GM18508 (cell line): ENCODE measurements around the gene SYDE1.
"Not testable (repeated sequence)": the region's sequence is repeated elsewhere in the genome, so short reads cannot be mapped to it uniquely, and the experiment has no call there.

Experiments used
- ATAC-seq: cut with Tn5 transposase; IDR thresholded peaks from one replicate; pipeline ENCODE4 v1.9.1; 2021; ENCODE audit warnings: moderate number of reproducible peaks; ENCODE audit not compliant: insufficient read depth, unreplicated experiment

Gene SYDE1

GRCh38 chr19:15107061-15108010 is at the start of gene SYDE1:
Gene SYDE1, plus strand, starts transcription at chr19:15107401. Its CDS starts 33 bp downstream, at chr19:15107434.
- ATAC-seq: no peak

GRCh38 chr19:15062036-15062435 is 45.2 kb upstream of the SYDE1 start:
- no peak for ATAC-seq

DNA sequence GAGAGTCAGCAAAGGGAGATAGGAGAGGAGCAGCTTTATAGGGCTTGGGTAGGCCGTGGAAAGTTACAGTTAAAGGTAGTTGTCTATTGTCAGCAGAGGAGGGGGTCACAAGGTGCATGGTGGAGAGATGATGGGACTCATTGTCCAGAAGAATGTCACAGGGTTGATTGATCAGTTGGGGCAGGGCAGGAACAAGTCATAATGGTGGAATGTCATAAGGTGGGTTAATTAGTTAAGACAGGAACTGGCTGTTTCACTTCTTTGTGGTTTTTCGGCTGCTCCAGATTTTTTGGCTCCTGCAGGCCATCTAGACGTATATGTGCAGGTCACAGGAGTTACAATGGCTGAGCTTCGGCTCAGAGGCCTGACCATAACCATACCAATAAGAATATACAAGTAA is 36.8 kb upstream of the SYDE1 start:
- not testable (repeated sequence) for ATAC-seq

DNA sequence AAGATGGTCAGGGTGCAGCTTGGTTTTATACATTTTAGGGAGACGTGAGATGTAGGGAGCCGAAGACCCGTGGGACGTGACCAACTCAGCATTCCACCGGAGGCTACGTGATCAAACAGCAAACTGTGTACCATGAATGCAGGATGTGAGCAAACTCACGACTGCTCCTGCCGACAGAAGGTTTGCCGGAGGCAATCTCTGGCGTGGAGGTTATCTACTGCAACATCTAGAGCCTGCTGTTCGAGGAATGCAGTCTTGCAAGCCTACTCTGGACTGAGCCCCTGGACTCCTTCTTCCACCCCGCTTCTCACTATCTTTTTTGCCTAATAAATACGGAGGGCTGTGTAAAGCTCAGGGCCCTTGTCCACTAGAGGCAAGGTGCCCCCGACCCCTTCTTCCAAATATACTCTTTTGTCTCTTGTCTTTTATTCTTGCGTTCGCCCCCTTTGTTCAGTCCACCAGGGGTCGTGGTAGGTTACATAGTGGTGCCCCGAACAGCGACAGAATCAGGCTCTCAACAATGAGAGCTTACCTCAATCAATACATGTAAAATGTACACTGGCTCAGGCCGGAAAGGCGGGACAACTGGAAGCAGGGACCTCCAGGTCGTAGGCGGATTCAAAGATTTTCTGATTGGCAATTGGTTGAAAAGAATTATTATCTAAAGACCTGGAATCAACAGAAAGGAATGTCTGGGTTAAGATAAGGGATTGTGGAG is 34.1 kb upstream of the SYDE1 start:
- no peak for ATAC-seq

DNA sequence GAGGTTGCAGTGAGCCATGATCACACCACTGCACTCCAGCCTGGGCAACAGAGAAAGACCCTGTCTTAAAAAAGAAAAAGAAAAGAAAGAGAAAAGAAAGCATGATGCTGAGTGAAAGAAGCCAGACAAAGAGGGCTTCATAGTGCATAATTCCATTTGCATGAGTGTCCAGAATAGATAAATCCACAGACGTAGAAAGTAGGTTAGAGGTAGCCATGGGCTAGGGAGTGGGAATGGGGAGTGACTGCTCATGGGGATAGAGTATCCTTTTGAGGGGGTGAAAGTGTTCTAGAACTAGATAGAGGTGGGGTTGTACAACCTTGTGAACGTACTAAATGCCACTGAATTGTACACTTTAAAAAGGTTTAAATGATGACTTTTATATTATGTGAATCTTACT is 32.8 kb upstream of the SYDE1 start:
- no peak for ATAC-seq

DNA sequence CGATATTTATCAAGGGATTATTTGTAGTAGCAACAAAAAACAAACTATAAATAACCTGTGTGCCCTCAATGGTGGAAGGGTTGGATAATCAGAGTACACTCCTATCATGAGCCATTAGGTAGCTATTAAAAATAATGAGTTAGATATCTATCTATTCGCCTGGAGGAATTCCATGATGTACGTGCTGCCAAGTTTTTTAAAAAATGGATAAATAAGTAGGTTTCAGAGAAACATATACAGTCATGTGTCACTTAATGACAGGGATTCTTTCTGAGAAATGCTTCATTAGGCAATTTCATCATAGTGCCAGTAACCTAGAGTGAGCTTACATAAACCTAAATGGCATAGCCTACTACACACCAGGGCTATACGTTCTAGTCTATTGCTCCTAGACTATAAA is 31.4 kb upstream of the SYDE1 start:
- no peak for ATAC-seq

DNA sequence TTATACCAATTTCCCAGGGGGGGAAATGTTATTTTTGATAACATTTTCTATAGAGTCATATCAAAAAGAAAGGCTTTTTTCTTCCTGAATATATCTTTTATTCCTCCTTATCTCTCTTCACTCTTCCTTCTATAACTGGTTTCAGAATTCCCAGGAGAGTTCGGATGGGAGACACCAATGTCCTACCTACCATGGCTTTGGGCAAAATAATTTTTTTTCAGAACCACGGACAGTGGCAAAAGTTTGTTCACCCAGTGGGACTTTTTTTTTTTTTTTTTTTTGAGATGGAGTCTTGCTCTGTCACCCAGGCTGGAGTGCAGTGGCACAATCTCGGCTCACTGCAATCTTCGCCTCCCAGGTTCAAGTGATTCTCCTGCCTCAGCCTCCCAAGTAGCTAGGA is 27.2 kb upstream of the SYDE1 start:
- not testable (repeated sequence) for ATAC-seq

DNA sequence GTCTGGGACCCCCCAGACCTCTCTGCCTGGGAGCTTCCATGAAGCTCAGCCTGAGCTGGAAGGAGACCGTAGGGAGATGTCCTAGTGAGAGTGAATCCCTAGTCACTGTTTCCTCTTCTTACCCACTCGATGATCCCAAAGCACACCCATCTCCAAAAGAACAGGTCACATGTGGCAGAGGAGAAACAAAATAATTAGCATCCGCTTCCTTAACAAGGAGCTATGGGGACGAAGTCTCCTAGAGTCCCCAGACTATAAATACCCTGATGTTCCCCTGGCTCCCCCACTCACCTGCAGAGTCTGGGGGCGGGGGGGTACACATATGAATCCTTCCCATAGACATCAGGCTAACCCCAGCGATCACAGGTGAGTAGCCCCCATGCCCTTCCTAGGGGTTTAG is 25.3 kb upstream of the SYDE1 start, which contains the start of gene OR1I1:
OR1I1 (plus strand) TSS at position 301 of the 400 bp plus-strand sequence. CDS start 4,855 bp downstream, outside the sequence.
- ATAC-seq: no peak

DNA sequence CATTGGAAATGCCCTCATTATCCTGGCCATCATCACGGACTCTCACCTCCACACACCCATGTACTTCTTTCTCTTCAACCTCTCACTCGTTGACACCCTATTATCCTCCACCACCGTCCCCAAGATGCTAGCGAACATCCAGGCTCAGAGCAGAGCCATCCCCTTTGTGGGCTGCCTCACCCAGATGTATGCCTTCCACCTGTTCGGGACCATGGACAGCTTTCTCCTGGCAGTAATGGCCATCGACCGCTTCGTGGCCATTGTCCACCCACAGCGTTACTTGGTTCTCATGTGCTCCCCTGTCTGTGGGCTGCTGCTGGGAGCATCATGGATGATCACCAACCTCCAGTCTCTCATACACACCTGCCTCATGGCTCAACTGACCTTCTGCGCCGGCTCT is 20.0 kb upstream of the SYDE1 start:
- ATAC-seq: no peak

DNA sequence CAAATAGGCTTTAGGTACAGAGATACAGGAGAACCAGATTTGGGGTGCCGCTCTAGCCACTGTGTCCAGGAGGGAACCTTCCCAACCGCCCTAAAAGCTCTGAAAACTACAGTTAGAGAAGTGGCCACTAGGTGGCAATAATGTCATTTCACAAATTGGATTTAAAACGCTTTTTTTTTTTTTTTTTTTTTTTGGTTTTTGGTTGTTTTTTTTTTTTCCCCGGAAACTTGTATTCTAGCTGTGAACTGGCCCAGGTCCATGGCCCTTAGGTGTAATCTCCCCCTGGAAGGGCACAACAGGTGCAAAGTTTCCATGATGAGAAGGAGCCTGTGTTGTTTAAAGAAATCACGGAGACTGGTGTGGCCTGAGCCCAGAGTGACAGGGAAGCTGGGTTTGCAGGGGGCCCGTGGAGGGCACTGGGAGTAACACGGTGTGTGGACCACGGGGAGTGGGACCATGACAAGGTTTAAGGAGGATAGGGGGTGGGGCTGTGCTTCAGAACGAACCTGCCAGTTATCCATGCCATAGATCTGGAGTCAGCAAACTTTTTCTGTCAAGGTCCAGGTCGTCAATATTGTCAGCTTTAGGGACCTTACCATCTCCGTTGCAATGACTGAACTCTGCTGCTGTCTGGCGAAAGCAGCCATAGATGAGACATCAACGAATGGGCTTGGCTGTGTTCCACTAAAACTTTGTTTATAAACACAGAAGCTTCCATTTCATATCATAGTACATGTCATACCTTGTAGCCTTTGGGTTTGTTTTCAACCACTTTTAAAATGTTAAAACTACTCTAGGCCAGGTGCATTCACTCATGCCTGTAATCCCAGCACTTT is 15.1 kb upstream of the SYDE1 start:
- ATAC-seq: no peak

GRCh38 chr19:15093001-15093400 is 14.2 kb upstream of the SYDE1 start:
- no peak for ATAC-seq

- no peak for ATAC-seq
These were observed 11.0 kb upstream of the SYDE1 start for GRCh38 chr19:15096223-15096622.

DNA sequence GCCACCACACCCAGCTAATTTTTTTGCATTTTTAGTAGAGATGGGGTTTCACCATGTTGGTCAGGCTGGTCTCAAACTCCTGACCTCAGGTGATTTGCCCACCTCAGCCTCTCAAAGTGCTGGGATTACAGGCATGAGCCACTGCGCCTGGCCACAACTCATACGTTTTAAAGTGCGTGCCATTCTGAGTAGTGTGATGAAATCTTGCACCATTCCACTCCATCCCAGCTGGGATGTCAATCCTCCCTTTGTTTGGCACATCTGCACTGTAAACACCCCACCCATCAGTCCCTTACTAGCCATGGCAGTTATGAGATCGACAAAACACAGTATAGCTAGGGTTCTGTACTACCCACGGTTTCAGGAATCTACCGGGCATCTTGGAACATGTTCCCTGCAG is 9.2 kb upstream of the SYDE1 start:
- ATAC-seq: not testable (repeated sequence)

DNA sequence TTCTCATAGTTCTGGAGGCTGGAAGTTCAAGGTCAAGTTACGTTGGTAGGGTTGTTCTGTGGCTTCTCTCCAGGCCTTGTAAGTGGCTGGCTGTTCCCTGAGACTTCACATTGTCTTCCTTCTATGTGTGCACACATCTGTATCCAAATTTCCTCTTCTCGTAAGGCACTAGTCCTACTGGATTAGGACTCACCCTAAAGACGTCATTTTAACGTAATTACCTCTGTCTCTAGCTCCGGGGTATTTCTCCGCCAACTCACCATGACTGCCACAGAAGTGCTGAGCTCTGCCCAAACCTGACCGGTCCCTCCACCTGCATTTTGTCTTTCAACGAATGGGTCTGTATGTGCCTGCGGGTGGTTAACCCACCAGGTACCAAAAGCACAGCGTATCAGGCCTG is 8.7 kb upstream of the SYDE1 start:
- no peak for ATAC-seq

DNA sequence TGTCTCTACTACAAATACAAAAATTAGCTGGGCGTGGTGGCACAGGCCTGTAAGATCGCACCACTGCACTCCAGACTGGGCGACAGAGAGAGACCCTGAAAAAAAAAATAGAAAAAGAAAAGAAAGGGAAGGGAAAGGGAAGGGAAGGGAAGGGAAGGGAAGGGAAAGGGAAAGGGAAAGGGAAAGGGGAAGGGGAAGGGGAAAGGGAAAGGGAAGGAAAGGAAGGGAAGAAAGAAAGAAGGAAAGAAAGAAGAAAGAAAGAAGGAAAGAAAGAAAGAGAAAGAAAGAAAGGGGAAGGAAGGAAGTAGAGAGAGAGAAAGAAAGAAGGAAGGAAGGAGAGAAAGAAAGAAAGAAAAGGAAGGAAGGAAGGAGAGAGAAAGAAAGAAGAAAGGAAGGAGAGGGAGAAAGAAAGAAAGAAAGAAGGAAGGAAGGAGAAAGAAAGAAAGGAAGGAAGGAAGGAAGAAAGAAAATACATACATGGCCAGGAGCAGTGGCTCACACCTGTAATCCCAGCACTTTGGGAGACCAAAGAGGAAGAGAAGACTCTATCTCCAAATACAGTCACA is 8.1 kb upstream of the SYDE1 start:
- ATAC-seq: no peak

- ATAC-seq: no peak
These were observed 5.6 kb upstream of the SYDE1 start for GRCh38 chr19:15101479-15102082.

- ATAC-seq: no peak
These were observed 3.2 kb upstream of the SYDE1 start for GRCh38 chr19:15104003-15104402.

DNA sequence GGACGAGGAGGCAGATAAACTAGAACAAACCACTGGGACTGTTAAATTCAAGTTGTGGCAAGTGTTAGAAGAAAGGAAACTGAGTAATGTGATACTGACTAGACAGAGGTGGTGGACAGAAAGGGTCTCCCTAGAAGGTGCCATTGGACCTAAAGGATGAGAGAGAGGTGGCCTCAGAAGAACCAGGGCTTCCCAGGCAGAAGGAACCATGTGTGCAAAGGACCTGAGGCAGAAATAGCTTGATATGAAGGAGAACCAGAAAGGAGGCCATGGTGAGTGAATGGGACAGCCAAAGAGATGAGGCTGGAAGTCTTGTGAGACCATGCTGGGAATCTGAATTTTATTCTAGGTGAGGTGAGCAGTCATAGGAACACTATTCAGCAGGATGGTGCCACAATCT is 2.8 kb upstream of the SYDE1 start:
- ATAC-seq: no peak

DNA sequence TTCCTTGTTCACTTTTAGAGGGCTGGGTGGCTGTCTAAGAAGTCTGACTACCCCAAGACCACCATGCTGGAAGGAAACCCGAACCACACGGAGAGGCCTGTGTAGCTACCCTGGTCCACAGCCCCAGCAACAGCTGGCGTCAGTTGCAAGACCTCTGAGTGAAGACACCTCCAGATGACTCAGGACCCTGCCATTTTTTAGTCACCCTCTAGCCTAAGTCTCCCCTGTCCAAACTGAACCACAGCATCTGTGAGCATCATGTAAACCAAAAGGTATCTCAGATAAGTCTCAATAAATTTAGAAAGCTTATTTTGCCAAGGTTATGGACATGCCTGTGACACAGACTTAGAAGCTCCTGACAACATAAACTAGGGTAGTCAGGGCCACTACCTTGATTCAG is 2.2 kb upstream of the SYDE1 start:
- no peak for ATAC-seq
